Ovary (tissue), 9 donors: ENCODE data around the gene STS. TPM values are rescaled to one million over a fixed set of nuclear protein-coding genes. Genes with fewer than 3 reads are reported as not detected.

Source experiments
- DNase-seq, 5 donors: peaks; one replicate each; pipeline ENCODE4 v3.0.0-alpha.2; 2019 to 2020
- H3K27ac ChIP-seq, 2 donors: fragments of 200-600 bp; one replicate each; pipeline versions ENCODE4 v1.5.1 to v1.8.0; 2019 to 2022
- H3K27me3 ChIP-seq: fragments of 200-600 bp; one replicate; pipeline ENCODE4 v1.8.0; 2022
- H3K36me3 ChIP-seq: fragments of 200-600 bp; sonication (generic); one replicate; pipeline ENCODE4 v1.5.1; 2019
- H3K4me1 ChIP-seq: one replicate; pipeline ENCODE4 v1.8.1; 2013; ENCODE audit warnings: mild to moderate bottlenecking, moderate library complexity; ENCODE audit not compliant: insufficient read depth
- H3K4me3 ChIP-seq: fragments of 200-600 bp; sonication (generic); one replicate; pipeline ENCODE4 v1.5.1; 2017
- H3K9me3 ChIP-seq, 2 donors: fragments of 200-600 bp in 1 of 2; sonication (generic) in 1 of 2; one replicate each; pipeline versions ENCODE4 v1.5.1 to v1.8.1; 2013 to 2019; ENCODE audit warnings: mild to moderate bottlenecking in 1 of 2, moderate library complexity in 1 of 2
- EP300 ChIP-seq: sonication (generic); formaldehyde crosslinking; IDR thresholded peaks from one replicate; pipeline ENCODE4 v1.6.1; 2017; ENCODE audit warnings: antibody characterized with exemption
- POLR2A ChIP-seq: fragments of 450-650 bp; IDR thresholded peaks from one replicate; pipeline ENCODE4 v1.6.1; 2017; ENCODE audit warnings: antibody characterized with exemption, mild to moderate bottlenecking, moderate library complexity
- WGBS, 3 donors: extraction: QIAGEN DNeasy Blood & Tissue Kit in 1 of 3; methylation state at CpG; one replicate each; pipeline versions ENCODE4 v1.1.5 to v1.1.7; 2013 to 2017; 5-methylcytosine and 5-hydroxymethylcytosine counted together
- intact Hi-C, 4 donors: fragments of 100-400 bp; cut with DNase I; formaldehyde crosslinking; loops; one replicate each; pipeline versions ENCODE4 v1.11.0 to v1.15.1; 2022 to 2023
- microRNA-seq, 3 donors: library from miRNA; unstranded; fragments of <30 nt; microRNA quantifications; one replicate each; pipeline versions ENCODE4 to v1.2.0, GENCODE V29; 2019 to 2020
- polyA plus RNA-seq, 2 donors: library from polyadenylated mRNA; stranded (reverse); fragments of 200-250 nt in 1 of 2; fragments of 350-450 nt in 1 of 2; fragmentation: Illumina TruSeq in 1 of 2; extraction: RNeasy Lipid Tissue Mini Kit (QIAGEN cat#74804) in 1 of 2; gene quantifications; one replicate each; pipeline ENCODE4 v1.2.3, GENCODE V29; 2013 to 2014
- small RNA-seq: library from RNA; depleted of rRNA; stranded (forward); fragments of <200 nt; gene quantifications from one replicate; pipeline ENCODE3, GENCODE V24; 2016
- total RNA-seq, 7 donors: library from RNA; depleted of rRNA in 2 of 7; stranded (reverse); fragments of >200 nt in 2 of 7; fragmentation: NEBNext Ultra II Directional in 3 of 7; extraction: Animal tissue kit (Norgen Biotek cat#: 25700) in 3 of 7; gene quantifications; one replicate each; pipeline versions ENCODE4 v1.1.0 to v1.2.4, GENCODE V29; 2016 to 2023
- TF ChIP-seq, protein P1 (sequence below), 3 donors: fragments of 450-650 bp in 2 of 3; fragments of 200-600 bp in 1 of 3; IDR thresholded peaks; one replicate each; pipeline versions ENCODE4 v1.5.1 to v1.8.0; 2016 to 2022; ENCODE audit warnings: antibody characterized with exemption in 3 of 3, mild to moderate bottlenecking in 1 of 3
- donor health status: DM: no; HTN: no; CAD: no; lungs with moderate emphysema.
- donor health status: DM: no; HTN: no; CAD: no.
- donor health status: Bipolar disorder and iron deficiency.
- donor health status: DM: yes; HTN: yes; CAD: no.
- donor health status: DM: no; HTN: no; CAD: no.
- donor health status: DM: yes; HTN: yes; CAD: no.

The STS gene
- total and polyA plus RNA-seq, 9 donors = 2.6 to 11.7 (median 6.1) TPM

DNA sequence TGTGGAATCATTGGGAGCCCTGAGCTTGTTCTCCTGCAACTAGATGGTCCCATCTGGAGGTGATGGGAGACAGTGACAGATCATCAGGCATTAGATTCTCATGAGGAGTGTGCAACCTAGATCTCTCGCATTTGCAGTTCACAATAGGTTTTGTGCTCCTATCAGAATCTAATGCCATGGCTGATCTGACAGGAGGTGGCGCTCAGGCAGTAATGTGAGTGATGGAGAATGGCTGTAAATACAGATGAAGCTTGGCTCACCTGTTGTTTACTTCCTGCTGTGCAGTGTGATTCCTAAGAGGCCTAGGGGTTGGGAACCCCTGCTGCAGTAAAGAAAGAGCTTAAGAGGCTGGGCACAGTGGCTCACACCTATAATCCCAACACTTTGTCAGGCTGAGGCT, 42.6 kb downstream of the STS start:
- TF ChIP-seq EP300 = no peak
- TF ChIP-seq POLR2A = no peak
- TF ChIP-seq, protein P1, sequence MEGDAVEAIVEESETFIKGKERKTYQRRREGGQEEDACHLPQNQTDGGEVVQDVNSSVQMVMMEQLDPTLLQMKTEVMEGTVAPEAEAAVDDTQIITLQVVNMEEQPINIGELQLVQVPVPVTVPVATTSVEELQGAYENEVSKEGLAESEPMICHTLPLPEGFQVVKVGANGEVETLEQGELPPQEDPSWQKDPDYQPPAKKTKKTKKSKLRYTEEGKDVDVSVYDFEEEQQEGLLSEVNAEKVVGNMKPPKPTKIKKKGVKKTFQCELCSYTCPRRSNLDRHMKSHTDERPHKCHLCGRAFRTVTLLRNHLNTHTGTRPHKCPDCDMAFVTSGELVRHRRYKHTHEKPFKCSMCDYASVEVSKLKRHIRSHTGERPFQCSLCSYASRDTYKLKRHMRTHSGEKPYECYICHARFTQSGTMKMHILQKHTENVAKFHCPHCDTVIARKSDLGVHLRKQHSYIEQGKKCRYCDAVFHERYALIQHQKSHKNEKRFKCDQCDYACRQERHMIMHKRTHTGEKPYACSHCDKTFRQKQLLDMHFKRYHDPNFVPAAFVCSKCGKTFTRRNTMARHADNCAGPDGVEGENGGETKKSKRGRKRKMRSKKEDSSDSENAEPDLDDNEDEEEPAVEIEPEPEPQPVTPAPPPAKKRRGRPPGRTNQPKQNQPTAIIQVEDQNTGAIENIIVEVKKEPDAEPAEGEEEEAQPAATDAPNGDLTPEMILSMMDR (IDR thresholded peaks at IDR 0.05) = no peak
- 93 to 97% (median 95%) methylated on average over 2 of the region's 2 CpGs for WGBS, 3 donors
- H3K27ac ChIP-seq = no peak overlapping the region
- H3K27me3 ChIP-seq = no peaks in the 10 kb centered on the region
- no peaks in the 10 kb centered on the region for H3K36me3 ChIP-seq
- intact Hi-C loops = no loop called here
- H3K4me3 ChIP-seq = no peak overlapping the region
- no peaks in the 10 kb centered on the region for H3K9me3 ChIP-seq
- H3K4me1 ChIP-seq = no peaks in the 10 kb centered on the region
- DNase-seq = no peak

DNA sequence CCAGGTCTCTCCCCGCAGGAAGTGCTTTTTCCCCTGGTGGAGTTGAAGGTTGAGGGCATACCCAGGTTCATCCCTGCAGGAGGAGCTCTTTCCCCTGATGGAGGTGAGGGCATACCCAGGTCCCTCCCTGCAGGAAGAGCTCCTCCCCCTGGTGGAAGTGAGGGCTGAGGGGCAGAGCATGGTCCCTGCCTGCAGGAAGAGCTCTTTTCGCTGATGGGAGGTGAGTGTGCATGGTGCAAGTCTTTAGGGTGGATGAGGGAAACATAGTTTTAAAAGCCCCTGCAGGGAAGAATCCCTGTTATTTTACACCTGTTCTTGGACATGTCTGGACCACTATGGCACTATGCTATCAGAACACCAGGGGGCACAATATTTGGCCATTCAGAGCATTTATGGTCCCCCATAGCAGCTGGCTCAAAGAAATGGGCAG, 44.2 kb downstream of the STS start:
- Histone ChIP-seq H3K27me3 (no peaks in the 10 kb centered on the region), H3K4me1 (no peaks in the 10 kb centered on the region), H3K36me3 (no peaks in the 10 kb centered on the region), H3K9me3 (no peaks in the 10 kb centered on the region), H3K27ac (no peak overlapping the region), H3K4me3 (no peak overlapping the region)
- no peak for DNase-seq
- intact Hi-C loops = no loop called here
- WGBS, 3 donors = 86 to 93% (median 93%) methylated on average over 2 of the region's 2 CpGs
- TF ChIP-seq EP300 = no peak
- no peak for TF ChIP-seq POLR2A
- TF ChIP-seq, protein P1 (IDR thresholded peaks at IDR 0.05) = no peak

DNA sequence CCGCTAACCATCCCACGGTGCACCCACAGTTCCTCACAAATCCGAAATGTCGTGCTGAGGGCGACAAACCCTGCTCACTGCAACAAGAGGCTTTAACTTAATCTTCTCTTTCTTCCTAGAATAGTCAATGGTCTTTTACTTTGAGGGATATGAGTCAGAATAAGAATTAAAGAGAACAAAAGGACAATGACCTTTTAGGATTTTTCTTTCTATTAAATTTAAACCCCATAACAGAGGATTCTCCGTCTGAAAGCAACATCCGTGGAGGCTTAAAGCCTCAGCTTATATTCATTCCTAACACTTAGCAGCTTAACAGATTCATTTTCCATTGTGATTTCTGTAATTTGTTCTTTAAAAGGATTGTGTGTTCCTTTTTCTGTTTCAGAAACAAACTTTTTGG, 45.4 kb downstream of the STS start:
- Histone ChIP-seq H3K27me3 (no peaks in the 10 kb centered on the region), H3K27ac (no peak overlapping the region), H3K4me1 (no peaks in the 10 kb centered on the region), H3K4me3 (no peak overlapping the region), H3K9me3 (no peaks in the 10 kb centered on the region), H3K36me3 (no peaks in the 10 kb centered on the region)
- DNase-seq = no peak
- intact Hi-C loops = no loop called here
- WGBS, 3 donors = 93 to 96% (median 94%) methylated on average over 7 of the region's 7 CpGs
- TF ChIP-seq EP300 (no peak), POLR2A (no peak)
- TF ChIP-seq, protein P1 (IDR thresholded peaks at IDR 0.05) = no peak

GRCh38 chrX:7194606-7195005, 47.1 kb downstream of the STS start:
- H3K27ac ChIP-seq = no peak overlapping the region
- H3K27me3 ChIP-seq = no peaks in the 10 kb centered on the region
- WGBS, 3 donors = 97 to 98% (median 98%) methylated on average over 11 of the region's 11 CpGs
- intact Hi-C loops = no loop called here
- H3K4me1 ChIP-seq = no peaks in the 10 kb centered on the region
- no peak overlapping the region for H3K4me3 ChIP-seq
- no peaks in the 10 kb centered on the region for H3K36me3 ChIP-seq
- no peak for DNase-seq
- TF ChIP-seq, protein P1 (IDR thresholded peaks at IDR 0.05) = no peak
- TF ChIP-seq EP300 = no peak
- TF ChIP-seq POLR2A = no peak
- H3K9me3 ChIP-seq = no peaks in the 10 kb centered on the region

Small RNA genes lying within 50 kb of the gene (microRNA-seq; reads per million reads assigned to microRNA genes)
- 0 to 0.75 (median 0.18) reads per million in 3 donors for gene MIR4767

Small RNA genes lying within 50 kb of the gene (small RNA-seq; reads per million reads assigned to genes)
- not detected for gene MIR4767

Other genes with a start within 250 kb of the STS start
- 10 to 100 TPM in 6 of 7 donors, 1 to 10 TPM in 1; 7.3 to 17.9 (median 14.8) TPM for gene PUDP, start 441 bp downstream of the STS start, total RNA-seq
- gene PUDP, start 441 bp downstream of the STS start, polyA plus RNA-seq = 10 to 100 TPM in 1 of 2 donors, 1 to 10 TPM in 1; 7.0 to 15.0 TPM